ENCODE results near the gene ZNF618.

DNA sequence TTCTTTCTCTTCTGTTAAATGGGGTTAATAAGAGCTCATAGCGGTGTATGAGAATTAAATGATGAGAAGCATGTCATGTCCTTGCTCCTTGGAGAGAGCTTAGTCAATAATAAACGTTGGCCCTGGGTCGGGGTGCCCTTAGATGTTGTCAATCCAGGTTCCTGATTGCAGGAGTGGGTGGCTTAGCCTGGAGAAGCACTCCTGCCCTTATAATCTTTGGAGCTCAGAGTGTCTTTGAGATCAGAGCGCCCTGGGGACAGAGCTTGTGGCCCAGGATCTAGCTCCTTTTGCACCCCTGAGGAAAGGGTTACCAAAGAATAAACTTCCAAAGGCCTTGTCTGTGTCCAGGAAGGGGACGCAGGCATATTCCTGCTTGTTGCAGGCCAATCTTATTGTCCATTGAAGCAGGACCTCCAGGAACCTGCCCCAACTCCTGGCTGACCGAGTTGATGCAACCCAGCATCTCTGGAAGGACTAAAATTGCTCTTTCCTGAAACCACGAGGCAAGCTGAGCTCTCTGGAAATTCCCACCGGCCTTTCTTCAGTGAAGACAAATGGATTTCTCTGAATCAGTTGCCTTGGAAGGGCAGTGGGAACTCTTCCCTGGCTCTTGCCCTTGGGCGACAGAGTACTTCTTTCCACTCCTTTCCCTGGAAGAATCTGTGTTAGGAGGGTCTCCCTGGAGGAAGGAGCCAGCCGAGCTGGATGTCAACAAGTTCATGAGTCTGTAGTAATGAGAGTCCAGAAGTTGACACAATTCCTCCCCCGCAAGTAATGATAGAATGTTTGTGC lies 208.4 kb downstream of the ZNF618 start:
- TF ChIP-seq POLR2A (IDR thresholded peaks at IDR 0.05) (no peak), POLR2AphosphoS5 (IDR thresholded peaks at IDR 0.05; ENCODE audit: insufficient read depth in 1 of 2, low read depth in 1 of 2) (no peak)

All from vagina (tissue), 2 donors.